Putamen (tissue), 1 donor: ENCODE measurements around the gene PTPRJ.
"Not testable (repeated sequence)": the region's sequence is repeated elsewhere in the genome, so short reads cannot be mapped to it uniquely, and the experiment has no call there.

Experiments used
- DNase-seq: peaks from one replicate; pipeline ENCODE4 v3.0.0-alpha.2; 2016; ENCODE audit warnings: low spot score

The PTPRJ gene

DNA sequence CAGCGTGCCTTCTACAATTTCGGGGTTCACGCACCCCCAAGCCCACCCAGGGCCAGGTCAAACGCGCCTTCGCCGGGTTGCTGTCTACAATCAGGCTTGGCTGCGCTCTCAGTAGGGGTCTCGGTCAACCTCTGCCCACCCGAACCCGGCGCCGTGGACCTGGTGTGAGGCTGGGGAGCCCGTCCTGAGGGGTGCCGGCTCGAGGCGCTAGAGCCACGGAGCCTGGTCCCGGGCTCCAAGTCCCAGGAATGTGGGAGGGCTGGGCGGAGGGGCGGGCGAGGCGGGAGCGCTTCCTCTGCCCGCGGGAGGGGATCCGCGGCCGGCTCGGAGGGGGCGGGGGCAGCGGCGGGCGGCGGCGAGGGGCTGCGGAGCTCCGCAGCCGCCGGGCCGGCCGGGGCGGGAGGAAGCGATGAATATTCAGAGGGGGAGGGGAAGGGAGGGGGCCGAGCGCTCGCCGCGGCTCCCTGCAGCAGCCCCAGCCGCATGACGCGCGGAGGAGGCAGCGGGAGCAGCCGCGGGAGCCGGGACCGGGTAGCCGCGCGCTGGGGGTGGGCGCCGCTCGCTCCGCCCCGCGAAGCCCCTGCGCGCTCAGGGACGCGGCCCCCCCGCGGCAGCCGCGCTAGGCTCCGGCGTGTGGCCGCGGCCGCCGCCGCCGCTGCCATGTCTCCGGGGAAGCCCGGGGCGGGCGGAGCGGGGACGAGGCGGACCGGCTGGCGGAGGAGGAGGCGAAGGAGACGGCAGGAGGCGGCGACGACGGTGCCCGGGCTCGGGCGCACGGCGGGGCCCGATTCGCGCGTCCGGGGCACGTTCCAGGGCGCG is at the start of gene PTPRJ:
TSS of gene PTPRJ (plus strand) at position 472 of the 819 bp plus-strand sequence. CDS start 354 bp downstream, outside the sequence.
- DNase-seq, result peak; percentile 83

DNA sequence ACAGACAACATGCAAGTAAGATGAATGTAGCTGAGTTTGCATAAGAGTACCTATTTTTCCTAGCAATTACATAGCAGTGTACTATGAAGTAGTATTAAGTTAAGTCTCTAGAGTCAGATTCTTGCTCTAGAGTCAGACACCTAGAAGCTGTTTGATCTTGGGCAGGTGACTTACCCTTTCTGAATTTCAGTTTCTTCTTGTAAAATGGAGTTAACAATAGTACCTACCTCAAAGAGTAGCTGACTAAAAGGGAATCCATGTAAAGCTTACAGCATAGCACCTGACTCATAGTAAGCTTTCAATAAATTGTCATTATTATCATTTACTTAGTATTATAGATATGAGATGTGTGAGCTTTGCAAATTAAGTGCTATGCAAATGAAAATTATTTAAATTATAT is 47.8 kb upstream of the PTPRJ start:
- no peak for DNase-seq

DNA sequence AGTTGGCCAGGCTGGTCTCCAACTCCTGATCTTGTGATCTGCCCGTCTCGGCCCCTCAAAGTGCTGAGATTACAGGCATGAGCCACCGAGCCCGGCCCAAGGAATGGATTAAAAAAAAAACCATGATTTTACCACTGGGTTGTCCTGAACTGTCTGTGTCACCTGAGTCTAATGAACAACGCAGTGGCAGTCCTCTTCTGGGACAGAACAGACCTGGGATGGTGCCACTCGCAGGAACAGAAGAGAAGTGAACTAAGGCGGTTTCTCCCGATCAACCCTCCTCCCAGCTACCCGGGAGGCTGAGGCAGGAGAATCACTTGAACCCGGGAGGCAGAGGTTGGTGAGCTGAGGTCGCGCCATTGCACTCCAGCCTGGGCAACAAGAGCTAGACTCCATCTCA is 46.6 kb upstream of the PTPRJ start:
- DNase-seq, result not testable (repeated sequence)

DNA sequence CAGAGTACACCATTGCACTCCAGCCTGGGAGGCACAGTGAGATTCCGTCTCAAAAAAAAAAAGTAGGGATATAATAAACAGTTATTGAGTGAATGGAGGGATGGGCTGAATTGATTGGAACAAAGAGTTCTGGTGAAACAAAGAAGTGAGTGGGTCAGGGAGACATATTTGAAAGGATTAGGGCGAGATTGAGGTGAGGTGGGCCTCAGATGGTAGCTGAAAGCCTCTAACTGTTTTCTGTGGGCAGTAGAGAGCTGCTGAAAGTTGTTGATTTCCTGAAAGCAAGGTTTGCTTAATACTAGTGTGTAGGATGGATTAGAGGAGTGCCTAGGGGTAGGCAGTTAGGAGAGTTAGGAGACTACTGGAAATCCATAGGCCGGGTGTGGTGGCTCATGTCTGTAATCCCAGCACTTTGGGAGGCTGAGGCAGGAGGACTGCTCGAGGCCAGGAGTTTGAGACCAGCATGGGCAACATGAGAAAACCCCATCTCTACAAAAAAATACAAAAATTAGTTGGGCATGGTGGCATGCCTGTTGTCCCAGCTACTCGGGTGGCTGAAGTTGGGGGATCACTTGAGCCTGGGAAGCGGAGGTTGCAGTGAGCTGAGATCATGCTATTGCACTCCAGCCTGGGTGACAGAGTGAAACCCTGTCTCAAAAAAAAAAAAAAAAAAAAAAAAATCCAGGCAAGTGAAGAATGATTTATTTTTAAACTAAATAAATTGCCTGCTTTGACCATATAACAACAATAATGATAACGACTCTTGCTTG is 41.4 kb upstream of the PTPRJ start:
- no peak for DNase-seq

DNA sequence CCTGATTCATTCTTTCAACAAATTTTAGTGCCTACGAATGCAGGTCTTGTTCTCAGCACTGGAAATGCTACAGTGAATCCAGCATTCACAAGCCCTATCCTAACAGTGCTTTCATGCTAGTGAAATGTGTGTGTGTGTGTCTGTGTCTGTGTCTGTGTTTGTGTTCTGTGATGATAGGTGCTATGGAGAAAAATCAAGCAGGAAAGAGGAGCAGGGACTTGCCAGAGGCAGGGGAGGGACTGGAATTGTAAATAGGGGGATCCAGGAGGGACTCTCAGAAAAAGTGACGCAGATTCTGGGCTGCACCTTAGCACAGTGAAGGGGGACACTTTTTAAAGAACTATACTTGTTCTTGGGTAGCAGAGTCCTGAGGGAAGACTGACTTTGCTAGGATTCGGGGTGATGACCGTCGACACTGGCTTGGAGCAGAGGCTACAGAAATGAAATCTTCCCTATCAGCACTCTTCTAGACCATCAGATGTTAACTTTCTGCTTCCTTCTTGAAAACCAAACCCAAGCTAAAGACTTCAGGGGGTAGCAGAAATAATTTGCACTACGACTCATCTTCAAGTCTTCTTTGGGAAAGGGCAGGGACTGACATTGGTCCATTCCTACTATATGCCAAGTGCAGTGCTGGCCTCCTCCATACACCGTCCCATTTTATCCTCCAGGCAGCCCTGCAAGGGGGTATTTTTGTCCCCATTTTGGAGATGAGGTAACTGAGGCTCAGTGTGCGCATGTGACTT is 39.3 kb upstream of the PTPRJ start:
- no peak for DNase-seq

DNA sequence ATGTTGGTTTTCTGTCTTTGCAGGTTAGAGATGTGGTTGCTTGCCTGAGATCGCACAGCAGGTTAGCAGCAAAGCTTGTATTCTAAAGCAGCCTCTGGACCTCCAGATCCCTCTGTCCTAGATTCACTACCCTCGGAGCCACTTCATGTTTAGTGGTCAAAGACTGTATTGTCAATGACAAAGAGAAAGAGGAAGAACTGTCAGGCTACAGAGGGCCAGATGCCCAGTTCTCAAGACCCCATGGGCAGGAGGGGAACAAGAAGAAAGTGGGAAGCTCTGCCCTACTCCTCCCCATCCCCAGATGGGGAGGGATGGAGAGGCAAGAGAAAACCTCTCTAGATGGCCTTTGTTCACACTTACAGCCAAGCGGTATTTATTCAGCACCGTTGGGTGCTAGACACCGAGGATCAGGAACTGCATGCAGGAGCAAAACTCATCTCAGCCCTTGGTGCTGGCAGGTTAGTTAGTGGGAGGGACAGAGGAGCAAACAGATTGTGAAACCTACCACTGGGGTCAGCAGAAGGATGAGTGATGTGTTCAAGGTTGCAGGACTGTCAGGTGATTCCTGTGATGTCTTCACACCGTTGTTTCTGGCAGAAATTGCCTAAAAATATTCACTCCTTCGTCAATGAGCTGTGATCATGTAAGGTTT is 38.3 kb upstream of the PTPRJ start:
- DNase-seq, result peak; percentile 29

DNA sequence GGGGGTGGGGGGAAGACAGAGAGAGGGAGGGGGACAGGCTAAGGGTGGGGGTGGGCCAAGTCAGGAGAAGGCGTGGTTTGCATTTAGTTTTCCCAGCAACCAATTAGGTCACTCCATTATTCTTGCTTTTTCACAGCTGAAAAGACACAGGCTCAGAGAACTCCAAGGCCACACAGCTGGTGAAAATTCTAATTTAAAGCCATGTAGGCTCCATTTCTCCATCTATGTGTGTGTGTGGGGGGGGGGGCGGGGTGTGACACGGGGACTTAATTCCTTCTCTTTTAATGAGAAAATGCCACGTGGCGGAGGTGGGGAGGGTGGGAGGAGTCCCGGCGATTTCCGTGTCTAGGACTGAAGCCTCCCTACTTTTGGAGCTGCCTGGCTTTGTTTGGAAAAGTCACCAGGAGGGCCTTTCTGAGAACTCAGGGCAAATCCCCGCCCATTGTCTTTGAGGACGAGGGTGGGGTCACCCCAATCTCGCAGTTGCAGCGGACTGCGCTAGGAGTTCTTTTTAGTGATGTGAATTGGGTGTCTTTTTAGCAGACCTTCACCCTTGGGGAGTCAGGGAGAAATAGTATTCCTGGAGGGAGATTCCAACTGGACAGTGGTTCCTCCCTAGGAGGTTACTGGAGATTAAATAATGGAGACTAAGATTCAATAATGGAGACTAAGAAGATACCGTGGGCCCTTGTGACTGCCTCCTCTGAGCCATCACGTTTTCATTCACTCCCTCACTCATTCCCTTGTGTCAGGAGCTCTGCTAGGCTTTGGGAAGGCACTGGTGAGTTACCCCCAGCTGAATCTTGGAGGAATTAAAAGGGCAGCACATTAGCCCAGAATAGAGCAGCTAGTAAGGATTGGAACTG is 36.4 kb upstream of the PTPRJ start:
- no peak for DNase-seq

DNA sequence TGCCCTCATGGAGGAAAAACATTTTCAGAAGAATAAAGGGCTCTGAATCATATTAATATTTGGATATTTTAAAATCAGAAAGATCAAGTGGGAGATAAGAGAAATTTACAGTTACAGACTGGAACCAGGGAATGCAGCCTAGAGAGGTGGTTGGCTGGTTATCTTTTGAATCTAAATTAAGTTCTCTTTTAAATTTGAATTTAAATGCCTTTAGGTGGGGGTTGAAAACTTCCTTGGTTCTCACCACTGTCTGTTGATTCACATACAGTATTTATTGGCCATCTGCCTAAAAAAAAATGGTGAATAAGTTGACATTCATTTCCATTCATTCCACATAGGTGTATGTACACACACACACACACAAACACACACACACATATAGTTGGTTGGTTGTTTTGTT is 35.7 kb upstream of the PTPRJ start:
- DNase-seq, result no peak

DNA sequence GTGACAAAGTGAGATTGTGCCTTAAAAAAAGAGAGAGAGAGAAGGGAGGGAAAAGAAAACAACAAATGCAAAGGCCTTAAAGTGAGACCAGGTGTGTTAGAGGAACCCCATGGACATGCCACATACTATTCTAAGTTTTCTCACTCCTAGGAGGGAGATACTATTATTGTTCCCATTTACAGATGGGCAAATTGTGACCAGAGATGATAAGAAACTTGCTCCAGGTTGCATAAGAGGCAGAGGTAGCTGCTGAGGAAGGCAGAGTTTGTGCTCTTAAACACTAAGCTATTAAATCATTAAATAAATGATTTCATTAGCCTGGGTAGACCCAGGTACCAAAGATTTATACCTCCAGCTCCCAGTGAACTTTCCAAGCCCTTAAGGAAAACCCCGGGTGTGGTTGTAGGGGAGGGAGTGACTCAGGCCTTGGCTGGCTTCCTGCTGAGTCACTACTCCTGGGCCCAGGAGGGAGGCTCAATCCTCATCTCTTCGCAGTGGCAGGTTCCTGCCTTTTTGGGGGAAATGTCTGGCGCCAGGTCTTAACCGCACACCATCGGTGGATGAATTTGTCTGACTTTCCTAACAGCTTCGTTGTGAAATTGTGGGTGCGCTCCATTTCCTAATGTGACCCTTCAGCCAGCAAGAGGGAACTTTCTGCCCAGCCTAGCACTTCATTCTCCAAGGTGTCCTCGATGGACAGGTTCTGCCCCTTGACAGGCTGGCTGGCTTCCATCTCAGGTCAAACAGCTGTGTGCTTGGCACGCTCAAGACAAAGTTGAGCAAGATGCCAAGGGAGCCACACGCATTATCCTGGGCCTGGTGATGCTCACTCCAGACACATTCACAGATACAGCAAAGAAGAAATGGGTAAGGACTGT is 33.4 kb upstream of the PTPRJ start:
- no peak for DNase-seq

DNA sequence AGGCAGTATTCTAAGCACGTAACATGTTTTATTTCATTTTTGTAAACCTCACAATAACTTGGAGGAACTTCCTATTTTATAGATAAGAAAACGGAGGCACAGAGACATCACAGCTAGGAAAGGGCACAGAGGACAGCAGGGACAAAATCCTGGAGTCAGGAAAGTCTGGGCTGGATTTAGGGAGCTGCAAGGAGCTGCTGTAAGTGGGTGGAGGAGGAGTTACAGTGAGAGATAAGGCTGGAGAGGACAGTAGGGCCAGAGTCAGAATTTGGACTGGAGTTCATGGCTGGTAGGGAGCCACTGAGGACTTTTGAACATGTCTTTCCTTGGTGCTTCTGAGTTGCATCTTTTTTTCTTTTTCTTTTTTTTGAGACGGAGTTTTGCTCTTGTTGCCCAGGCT is 32.2 kb upstream of the PTPRJ start:
- no peak for DNase-seq

DNA sequence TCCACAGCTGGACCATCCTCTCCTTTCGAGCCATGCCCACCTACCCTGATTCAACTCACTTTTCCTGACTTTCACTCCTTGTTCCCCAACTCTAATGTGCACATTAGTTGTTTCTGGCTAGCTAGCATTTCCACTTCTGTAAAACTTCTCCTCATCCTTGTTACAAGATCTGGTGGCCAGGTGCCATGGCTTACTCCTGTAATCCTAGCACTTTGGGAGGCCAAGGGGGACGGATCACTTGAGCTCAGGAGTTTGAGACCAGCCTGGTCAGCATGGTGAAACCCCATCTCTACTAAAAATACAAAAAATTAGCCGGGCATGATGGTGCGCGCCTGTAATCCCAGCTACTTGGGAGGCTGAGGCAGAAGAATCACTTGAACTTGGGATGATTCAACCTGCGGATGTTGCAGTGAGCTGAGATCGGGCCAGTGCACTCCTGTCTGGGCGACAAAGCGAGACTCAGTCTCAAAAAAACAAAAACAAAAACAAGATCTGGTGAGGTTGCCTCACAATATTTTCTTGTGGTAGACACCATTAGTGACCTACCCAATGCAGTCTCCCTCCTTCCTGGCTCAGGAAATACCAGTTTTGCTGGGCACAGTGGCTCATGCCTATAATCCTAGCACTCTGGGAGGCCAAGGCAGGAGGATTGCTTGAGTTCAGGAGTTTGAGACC is 31.2 kb upstream of the PTPRJ start:
- DNase-seq, result not testable (repeated sequence)

DNA sequence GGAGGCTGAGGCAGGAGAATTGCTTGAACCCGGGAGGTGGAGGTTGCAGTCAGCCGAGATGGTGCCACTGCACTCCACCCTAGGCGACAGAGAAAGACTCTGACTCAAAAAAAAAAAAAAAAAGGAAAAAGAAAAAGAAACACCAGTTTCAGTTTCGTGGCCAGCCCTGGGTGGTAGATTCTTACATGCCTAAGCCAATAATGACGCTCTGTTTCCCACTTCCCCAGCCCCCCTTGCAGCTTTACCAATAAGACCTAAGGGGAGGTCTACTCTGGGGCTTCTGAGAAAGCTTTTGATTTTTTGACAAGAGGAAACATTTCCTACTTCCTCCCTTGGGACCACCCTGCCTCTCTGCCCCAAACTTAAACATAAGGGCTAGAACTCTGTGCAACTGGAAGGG is 30.0 kb upstream of the PTPRJ start:
- DNase-seq, result no peak

DNA sequence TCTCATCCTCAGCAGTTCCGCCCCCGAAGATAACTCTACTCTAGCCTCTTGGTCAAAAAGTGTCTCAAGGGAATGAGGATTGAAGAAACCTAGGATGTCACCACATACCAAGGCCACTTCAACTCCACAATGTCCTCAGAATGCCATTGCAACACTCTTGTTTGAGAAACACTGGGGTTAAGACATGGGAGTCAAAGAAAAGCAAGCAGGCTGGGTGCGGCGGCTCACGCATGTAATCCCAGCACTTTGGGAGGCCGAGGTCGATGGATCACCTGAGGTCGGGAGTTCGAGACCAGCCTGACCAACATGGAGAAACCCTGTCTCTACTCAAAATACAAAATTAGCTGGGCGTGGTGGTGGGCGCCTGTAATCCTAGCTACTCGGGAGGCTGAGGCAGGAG is 28.9 kb upstream of the PTPRJ start:
- DNase-seq, result not testable (repeated sequence)

DNA sequence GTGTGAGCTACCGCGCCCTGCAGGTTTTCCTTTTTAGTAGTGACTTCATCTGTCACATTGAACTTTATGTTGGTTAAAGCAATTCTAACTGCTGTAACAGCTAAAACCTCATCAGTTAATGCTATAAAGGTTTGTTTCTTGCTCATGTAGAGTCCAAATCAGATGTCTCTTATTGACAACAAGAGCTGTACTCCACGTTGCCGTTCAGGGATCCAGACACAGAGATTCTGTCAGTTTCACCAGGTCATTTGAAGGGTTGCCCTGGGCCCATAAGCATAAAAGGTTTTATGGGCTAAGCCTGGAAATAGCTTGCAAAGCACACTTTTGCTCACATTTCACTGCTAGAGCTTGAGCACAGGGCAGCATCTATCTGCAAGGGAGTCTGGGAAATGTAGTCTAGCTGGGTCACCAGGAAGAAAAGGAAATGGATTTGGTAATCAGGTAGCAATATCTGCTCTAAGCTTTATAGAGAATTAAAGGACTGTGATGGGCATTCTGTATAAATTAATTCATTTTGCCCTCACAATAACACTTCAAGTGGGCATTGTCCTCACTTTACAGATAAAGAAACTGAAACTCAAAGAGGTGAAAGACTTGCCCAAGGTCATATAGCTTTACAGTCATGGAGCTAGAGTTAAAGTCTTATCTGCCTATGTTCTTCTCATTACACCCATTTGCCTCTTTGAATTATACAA is 25.2 kb upstream of the PTPRJ start:
- no peak for DNase-seq

DNA sequence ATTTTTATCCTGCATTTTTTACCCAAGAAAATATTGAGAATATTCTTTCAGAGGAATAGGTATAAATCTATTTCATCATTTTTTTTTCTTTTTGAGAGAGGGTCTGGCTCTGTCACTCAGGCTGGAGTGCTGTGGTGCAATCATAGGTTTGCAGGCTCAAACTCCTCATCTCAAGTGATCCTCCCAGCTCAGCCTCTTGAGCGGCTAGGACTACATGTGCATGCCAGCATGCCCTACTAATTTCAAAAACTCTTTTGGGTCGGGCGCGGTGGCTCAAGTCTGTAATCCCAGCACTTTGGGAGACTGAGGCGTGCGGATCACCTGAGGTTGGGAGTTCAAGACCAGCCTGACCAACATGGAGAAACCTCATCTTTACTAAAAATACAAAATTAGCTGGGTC is 20.3 kb upstream of the PTPRJ start:
- DNase-seq, result no peak

DNA sequence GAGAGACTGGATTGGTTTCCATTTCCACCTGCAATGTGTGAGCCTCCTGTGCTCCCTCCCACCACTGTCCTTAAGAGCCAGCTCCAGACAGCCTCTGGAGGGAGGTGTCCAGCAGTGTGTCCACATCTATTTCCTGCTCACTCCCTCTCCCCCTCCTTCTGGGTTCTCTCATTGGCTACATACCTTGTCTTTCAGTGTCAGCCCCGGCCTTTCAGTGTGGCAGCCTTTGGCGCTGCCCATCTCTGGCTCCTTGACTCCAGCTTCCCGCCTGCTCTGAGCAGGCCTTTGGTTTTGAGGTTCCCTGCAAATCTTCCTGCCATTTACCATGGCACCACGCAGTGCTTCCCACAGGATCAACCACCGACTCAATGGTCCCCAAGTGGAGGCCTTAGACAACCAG is 19.0 kb upstream of the PTPRJ start:
- DNase-seq, result no peak

DNA sequence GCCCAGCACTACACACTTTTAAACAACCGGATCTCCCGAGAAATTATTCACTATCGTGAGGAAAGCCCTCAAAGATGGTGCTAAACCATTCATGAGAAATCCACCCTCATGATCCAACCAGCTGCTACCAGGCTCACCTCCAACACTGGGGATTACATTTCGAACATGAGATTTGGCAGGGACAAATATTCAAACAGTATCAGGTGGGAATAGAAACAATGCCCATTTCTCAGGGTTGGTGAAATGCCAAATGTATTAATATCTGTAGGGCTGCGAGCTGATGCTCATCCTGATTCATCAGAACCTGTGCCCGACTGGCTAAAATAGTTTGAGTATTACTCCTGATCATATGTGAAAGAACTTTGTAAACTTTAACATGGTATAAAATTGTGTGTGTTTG is 15.8 kb upstream of the PTPRJ start:
- DNase-seq, result no peak

DNA sequence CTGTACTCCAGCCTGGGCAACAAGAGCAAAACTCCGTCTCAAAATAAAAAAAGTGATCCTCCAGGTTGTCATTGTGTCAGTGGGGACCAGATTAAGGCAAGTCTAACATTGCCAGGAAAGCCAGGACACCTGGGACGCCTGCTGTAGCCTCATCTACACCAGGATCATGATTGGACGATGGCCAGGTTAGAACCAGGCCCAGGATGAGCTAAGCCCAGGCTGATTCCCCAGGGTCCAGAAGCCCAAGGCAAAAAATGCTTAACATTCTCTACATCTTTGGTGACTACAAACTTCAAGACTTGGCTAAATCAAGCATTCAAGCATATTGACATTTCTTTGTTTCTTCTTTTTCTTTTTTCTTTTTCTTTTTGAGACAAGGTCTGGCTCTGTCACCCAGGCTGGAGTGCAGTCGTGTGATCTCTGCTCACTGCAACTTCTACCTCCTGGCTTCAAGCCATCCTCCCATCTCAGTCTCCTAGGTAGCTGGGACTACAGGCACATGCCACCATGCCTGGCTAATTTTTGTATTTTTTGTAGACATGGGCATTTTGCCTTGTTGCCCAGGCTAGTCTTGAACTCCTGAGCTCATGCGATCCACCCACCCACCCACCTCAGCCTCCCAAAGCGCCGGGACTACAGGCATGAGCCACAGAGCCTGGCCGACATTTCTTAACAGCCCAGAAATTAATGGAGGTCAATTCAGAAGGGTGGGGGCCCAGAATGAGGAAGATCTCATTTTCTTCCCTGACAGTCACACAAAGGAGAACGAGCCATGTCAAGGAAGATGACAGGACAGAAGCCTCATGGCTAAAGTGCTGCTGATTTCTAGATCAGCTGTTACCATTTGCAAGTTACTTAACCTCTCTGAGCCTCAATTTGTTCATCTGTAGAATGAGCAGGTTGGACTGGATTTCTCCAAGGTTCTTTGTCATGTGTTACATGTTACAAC is 12.5 kb upstream of the PTPRJ start:
- DNase-seq, result no peak
